Endothelial cell (in vitro differentiated cells): Measurements from ENCODE around the gene MGA. TPM values are rescaled to one million over a fixed set of nuclear protein-coding genes. Genes with fewer than 3 reads are reported as not detected.

Experiments used
- DNase-seq: peaks from one replicate; pipeline ENCODE4 v3.0.0; 2021; ENCODE audit warnings: low spot score
- H3K27ac Mint-ChIP-seq: one replicate; pipeline ENCODE4 v1.8.0; 2021; ENCODE audit warnings: mixed read lengths, inconsistent platforms; ENCODE audit not compliant: unreplicated experiment
- H3K27me3 Mint-ChIP-seq: one replicate; pipeline ENCODE4 v1.8.0; 2021; ENCODE audit warnings: mild to moderate bottlenecking, moderate library complexity, mixed read lengths, inconsistent platforms; ENCODE audit not compliant: unreplicated experiment
- H3K36me3 Mint-ChIP-seq: one replicate; pipeline ENCODE4 v1.8.0; 2021; ENCODE audit warnings: mild to moderate bottlenecking, low read depth, mixed read lengths, inconsistent platforms; ENCODE audit not compliant: unreplicated experiment
- H3K4me1 Mint-ChIP-seq: one replicate; pipeline ENCODE4 v1.8.0; 2021; ENCODE audit warnings: mild to moderate bottlenecking, mixed read lengths, inconsistent platforms; ENCODE audit not compliant: unreplicated experiment
- H3K4me3 Mint-ChIP-seq: one replicate; pipeline ENCODE4 v1.8.0; 2021; ENCODE audit warnings: mild to moderate bottlenecking, mixed read lengths, inconsistent platforms; ENCODE audit not compliant: unreplicated experiment
- H3K9me3 Mint-ChIP-seq: one replicate; pipeline ENCODE4 v1.8.0; 2021; ENCODE audit warnings: mixed read lengths, inconsistent platforms; ENCODE audit not compliant: unreplicated experiment
- CTCF ChIP-seq: fragments of 200-600 bp; sonication (generic); IDR thresholded peaks from one replicate; pipeline ENCODE4 v1.5.0; 2021; ENCODE audit warnings: antibody characterized with exemption; ENCODE audit not compliant: unreplicated experiment
- total RNA-seq: library from RNA; stranded (reverse); fragmentation: NEBNext Ultra II Directional; extraction: Animal tissue kit (Norgen Biotek cat#: 25700); gene quantifications from one replicate; pipeline ENCODE4 v1.2.1, GENCODE V29; 2021; ENCODE audit not compliant: unreplicated experiment

The MGA gene
- total RNA-seq, 1 donor from 2014 or later = 48.0 TPM

- H3K36me3 Mint-ChIP-seq = peaks cover 24% of the 10 kb centered on the region
- no peaks in the 10 kb centered on the region for H3K9me3 Mint-ChIP-seq
- DNase-seq = no peak
- no peak for TF ChIP-seq CTCF
- no peak overlapping the region for H3K4me3 Mint-ChIP-seq
- peaks cover 21% of the 10 kb centered on the region for H3K4me1 Mint-ChIP-seq
- no peak overlapping the region for H3K27ac Mint-ChIP-seq
- H3K27me3 Mint-ChIP-seq = peaks cover 7% of the 10 kb centered on the region
Measured at GRCh38 chr15:41801850-41802455, 141.7 kb downstream of the MGA start.

- Mint-ChIP-seq H3K4me3 (no peak overlapping the region), H3K36me3 (peaks cover 28% of the 10 kb centered on the region), H3K9me3 (no peaks in the 10 kb centered on the region), H3K27me3 (peaks cover 4% of the 10 kb centered on the region), H3K27ac (peak overlapping the region; percentile 88), H3K4me1 (peaks cover 29% of the 10 kb centered on the region)
- TF ChIP-seq CTCF = no peak
- no peak for DNase-seq
Measured at GRCh38 chr15:41804361-41804760, 144.2 kb downstream of the MGA start.

GRCh38 chr15:41804916-41805666 lies 144.9 kb downstream of the MGA start:
- Mint-ChIP-seq H3K27ac (peak overlapping the region; percentile 88), H3K9me3 (no peaks in the 10 kb centered on the region), H3K36me3 (peaks cover 24% of the 10 kb centered on the region), H3K27me3 (peaks cover 6% of the 10 kb centered on the region), H3K4me3 (peak overlapping the region; percentile 27), H3K4me1 (peaks cover 36% of the 10 kb centered on the region)
- no peak for TF ChIP-seq CTCF
- DNase-seq = no peak

- Mint-ChIP-seq H3K9me3 (no peaks in the 10 kb centered on the region), H3K36me3 (peaks cover 23% of the 10 kb centered on the region), H3K4me3 (no peak overlapping the region), H3K27me3 (peaks cover 6% of the 10 kb centered on the region), H3K27ac (peak overlapping the region; percentile 59), H3K4me1 (peaks cover 39% of the 10 kb centered on the region)
- no peak for DNase-seq
- no peak for TF ChIP-seq CTCF
Measured at GRCh38 chr15:41805711-41806110, 145.5 kb downstream of the MGA start.
